GM18858 (cell line): ENCODE results near the gene POLR3C.
"Not testable (repeated sequence)": the region's sequence is repeated elsewhere in the genome, so short reads cannot be mapped to it uniquely, and the experiment has no call there.

Experiments
- ATAC-seq: cut with Tn5 transposase; IDR thresholded peaks from one replicate; pipeline ENCODE4 v1.9.1; 2021; ENCODE audit not compliant: unreplicated experiment

POLR3C gene

GRCh38 chr1:145823565-145824498, at the start of gene POLR3C, which contains the start of gene RNF115:
Gene POLR3C (plus strand): TSS chr1:145824200. CDS start chr1:145825777, 1,577 bp downstream.
Gene RNF115 (minus strand): TSS chr1:145824095. CDS start chr1:145823873, 222 bp downstream.
- peak; percentile 59 for ATAC-seq

- ATAC-seq = no peak
Observed at GRCh38 chr1:145777357-145778145, 46.4 kb upstream of the POLR3C start.

- ATAC-seq = no peak
Observed at GRCh38 chr1:145778146-145778540, 45.9 kb upstream of the POLR3C start.

GRCh38 chr1:145782272-145783099, 41.5 kb upstream of the POLR3C start:
- no peak for ATAC-seq

GRCh38 chr1:145784409-145784808, 39.6 kb upstream of the POLR3C start:
- no peak for ATAC-seq

GRCh38 chr1:145785547-145785946, 38.5 kb upstream of the POLR3C start:
- no peak for ATAC-seq

- no peak for ATAC-seq
Observed at GRCh38 chr1:145786271-145786670, 37.7 kb upstream of the POLR3C start.

GRCh38 chr1:145788580-145788979, 35.4 kb upstream of the POLR3C start:
- no peak for ATAC-seq

GRCh38 chr1:145791860-145792259, 32.1 kb upstream of the POLR3C start:
- ATAC-seq = not testable (repeated sequence)

GRCh38 chr1:145792484-145792883, 31.5 kb upstream of the POLR3C start:
- no peak for ATAC-seq

GRCh38 chr1:145795257-145795881, 28.6 kb upstream of the POLR3C start:
- ATAC-seq = no peak

GRCh38 chr1:145796753-145797152, 27.2 kb upstream of the POLR3C start:
- no peak for ATAC-seq

GRCh38 chr1:145799806-145800205, 24.2 kb upstream of the POLR3C start:
- ATAC-seq = no peak

- ATAC-seq = no peak
Observed at GRCh38 chr1:145804235-145805045, 19.6 kb upstream of the POLR3C start.

- no peak for ATAC-seq
Observed at GRCh38 chr1:145805057-145805456, 18.9 kb upstream of the POLR3C start.

- ATAC-seq = no peak
Observed at GRCh38 chr1:145806408-145806807, 17.6 kb upstream of the POLR3C start.

- ATAC-seq = no peak
Observed at GRCh38 chr1:145806844-145807243, 17.2 kb upstream of the POLR3C start.

GRCh38 chr1:145812977-145813810, 10.8 kb upstream of the POLR3C start:
- not testable (repeated sequence) for ATAC-seq

- ATAC-seq = not testable (repeated sequence)
Observed at GRCh38 chr1:145818095-145818494, 5.9 kb upstream of the POLR3C start.
